HG03135 (cell line): ENCODE measurements around the gene RAI14.

Experiments
- ATAC-seq: cut with Tn5 transposase; IDR thresholded peaks from one replicate; pipeline ENCODE4 v1.9.1; 2021; ENCODE audit warnings: mild to moderate bottlenecking, moderate library complexity; ENCODE audit not compliant: unreplicated experiment

RAI14 gene

DNA sequence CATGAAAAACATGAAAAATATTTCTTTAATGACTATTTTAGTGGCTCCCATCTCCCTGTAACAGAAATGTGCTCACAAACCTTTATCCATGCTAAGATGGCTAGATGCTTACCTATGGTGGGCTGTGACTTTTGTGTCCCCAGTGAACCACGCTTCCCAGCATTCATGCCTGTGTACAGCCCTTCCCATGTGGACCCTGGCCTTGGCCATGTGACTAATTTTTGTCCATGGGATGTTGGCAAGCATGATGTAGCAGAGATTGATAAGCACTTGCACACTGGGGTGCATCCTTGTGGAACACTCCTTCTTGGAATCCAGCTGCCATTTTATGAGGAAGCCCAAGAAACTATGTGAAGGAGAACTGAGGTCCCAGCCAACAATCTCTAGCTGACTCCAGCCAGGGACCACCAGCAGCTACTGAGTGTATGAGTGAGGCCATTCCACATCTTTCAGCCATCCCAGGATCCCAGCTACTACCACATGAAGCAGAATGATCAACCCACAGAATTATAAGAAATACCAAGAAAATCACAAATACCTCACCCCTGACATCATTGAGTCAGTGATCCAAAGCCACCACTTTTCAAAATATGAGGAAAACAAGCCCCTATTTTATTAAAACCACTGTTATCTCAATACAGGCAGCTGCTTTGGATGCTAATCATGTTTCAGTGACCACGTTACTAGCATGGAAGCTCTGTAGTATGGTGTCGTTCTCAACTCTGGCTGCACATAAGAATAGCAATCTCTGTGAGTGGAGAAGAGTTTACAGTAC, 16.1 kb upstream of the RAI14 start:
- ATAC-seq = no peak

DNA sequence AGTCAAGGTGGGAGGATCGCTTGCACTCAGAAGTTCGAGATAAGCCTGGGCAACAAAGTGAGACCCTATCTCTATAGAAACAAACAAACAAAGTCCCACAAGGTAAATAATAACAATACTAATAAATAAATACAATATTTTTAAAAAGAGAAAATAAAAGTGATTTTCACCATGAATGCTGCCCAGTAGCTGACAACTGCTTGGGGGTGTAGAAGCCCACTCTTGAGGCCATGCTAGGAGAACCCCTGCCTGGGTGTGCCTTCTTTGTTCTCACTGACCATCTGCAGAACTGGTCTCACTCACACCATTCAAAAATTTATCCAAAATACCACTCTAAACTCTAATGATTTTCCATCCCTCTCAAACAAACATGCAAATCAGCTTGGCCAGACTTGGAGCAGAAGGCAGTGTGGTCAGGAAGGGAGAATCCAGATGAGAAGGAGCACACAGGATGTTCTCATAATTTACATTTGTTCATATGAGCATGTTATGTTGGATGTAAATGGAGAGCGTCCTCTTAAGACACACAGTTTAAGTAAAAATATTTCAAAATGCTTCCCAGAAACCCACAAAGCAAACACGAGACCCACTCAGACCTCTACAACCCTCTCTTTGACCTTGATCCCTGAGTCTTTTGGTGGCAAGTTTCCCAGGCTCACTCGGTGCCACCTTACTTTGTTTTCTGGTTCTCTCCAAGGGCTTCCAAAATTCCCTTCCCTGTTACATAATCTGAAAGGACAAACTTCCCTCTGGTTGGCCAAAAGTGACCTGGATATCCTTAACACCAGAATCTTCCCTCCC, 7.9 kb upstream of the RAI14 start:
- ATAC-seq = no peak

- ATAC-seq = no peak
These were observed 7.3 kb upstream of the RAI14 start for GRCh38 chr5:34648840-34649158.

DNA sequence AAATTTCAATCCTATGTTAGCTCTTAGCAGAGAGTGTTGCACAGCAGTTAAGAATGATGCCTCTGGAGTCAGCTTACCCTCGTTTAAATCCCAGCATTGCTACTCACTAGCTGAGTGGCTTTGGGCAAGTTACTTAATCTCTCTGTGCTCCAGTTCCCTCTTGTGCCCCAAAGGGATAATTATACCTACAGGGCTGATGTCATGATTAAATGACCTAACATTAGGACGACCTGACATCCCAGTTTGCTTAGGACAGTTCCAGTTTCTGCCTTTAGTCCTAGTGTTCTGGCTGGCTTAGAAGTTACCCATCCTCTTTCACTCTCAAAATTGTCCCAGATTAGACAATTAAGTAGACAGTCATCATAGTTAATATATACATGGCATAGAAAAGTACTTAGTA, 4.3 kb upstream of the RAI14 start:
- no peak for ATAC-seq

DNA sequence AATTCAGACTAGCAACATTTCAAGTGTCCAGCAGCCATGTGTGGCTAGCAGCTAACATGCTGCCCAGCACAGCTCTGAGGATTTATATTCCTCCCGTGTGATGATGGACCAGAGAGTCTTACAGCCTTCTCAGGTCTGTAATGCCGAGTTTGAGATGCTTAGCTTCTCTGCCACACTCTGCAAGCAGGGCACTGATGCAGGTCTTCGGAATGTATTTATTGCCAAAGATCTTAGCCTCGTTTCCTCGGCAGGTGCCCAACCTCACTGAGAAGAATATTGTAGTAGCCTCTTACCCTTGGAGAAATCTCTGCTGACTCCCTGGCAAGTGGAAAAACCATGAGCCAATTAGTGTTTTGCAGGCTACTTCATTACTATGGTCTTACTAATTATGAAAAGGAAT, 3.7 kb upstream of the RAI14 start:
- ATAC-seq = no peak

DNA sequence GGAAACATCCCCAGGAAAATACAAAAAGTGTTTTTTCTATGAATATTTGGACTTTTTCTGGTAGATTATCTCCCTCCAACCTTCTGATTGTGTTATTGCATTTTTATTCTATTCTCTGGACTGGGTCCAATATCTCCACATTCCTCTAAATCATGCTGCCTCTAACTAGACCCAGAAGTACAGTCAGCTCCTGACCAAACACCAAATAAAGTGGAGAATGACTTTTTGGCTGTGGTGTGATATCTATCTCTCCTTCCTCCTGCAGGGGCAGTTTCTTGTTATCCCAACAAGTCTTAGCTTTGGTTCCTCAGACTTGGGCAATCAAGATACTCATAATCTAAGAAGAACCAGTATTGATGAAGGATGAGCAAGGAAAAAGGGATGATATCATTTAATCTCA, 3.2 kb upstream of the RAI14 start:
- no peak for ATAC-seq

DNA sequence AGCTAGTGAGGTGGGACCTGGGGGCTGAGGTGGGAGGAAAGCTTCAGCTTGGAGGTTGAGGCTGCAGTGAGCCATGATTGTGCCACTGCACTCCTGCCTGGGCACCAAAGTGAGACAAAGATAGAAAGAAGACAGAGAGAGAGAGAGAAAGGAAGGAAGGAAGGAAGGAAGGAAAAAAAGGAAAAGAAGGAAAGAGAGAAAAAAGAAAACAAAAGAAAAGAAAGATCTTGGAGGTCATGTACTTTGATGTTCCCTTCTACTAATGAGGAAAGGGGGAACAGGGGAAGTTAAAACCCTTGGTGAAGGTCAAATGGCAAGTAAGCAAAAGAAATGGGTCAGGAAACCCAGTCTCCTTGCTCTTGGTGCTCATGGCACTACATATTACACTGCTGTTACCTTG, 2.4 kb upstream of the RAI14 start:
- ATAC-seq = no peak

- no peak for ATAC-seq
These were observed 655 bp upstream of the RAI14 start for GRCh38 chr5:34655354-34655991.

DNA sequence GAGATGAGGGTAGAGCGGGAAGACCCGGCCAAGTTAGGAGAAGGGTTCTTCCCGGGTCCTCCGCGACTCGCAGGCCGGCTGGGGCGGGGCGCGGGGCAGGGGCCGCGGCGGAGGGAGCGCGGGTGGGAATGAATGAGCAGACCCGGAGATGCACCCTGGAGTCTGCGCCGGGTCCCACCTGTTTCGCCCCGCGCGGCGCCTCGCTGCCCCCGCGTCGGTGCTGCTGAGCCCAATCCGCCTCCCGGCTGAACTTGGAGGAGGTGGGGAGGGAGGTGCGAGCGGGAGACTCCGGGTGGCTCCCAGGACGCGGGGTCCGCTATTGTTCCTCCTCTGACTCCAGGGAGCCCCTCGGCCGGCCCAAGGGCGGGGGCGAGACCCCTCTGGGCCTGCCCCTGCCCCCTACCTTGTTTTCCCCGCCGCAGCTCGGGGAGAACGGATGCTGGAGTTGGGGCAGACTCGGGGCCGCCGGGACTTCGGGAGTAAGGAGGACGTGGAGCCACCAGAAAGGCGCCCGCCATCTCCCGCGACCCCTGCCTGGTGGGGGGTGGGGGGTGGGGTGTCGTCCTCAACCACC, 659 bp downstream of the RAI14 start:
- no peak for ATAC-seq

DNA sequence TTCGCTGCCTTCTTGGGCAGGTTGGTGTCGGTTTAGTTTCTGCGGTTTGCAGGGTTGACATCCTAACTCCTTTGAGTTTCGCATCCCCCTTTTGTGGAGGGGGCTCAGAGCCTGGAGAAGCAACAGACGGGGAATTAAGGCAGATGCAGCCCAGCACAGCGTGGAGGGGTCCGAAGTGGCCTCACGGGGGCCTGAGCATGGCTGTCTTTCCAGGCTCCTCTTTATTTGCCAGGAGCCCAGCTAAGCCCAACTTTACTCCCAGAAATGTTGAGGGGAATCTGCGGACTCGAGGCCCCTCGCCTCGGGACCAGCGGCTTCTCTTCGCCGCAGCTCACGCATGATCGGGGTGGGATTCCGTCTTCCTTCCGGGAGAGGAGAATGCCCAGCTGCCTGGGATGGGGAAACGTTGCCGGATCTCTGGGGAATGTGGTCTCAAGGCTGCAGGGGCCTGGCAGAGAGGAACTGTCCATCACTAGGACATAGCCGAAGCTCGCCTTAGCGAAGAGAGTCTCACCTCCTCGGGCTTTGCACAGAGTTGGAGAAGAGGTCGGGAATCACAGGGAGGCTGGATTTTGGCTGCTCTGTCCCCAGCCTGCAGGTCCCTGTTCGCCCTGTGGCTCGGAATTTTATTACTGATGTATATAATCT, 1.3 kb downstream of the RAI14 start:
- no peak for ATAC-seq

DNA sequence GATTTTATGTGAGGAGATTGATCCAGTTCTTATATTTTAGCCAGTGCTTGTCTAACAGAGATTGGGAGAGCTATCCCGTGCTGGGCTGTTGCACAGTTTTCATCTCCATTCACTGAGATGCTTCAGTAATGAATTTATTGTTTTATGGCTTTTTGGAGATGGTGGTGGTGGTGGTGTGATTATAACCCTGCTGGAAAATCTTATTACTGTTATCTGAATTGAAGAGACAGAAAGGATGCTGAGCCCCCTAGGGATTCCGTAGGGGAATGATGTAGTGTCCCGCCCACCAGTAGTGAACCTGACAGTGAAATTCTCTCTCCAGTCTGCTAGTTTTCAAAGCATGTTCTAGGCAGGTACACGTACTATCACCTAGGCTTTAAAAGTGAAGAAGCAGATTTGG, 1.9 kb downstream of the RAI14 start:
- no peak for ATAC-seq

GRCh38 chr5:34659168-34659567, 3.0 kb downstream of the RAI14 start:
- ATAC-seq = no peak

DNA sequence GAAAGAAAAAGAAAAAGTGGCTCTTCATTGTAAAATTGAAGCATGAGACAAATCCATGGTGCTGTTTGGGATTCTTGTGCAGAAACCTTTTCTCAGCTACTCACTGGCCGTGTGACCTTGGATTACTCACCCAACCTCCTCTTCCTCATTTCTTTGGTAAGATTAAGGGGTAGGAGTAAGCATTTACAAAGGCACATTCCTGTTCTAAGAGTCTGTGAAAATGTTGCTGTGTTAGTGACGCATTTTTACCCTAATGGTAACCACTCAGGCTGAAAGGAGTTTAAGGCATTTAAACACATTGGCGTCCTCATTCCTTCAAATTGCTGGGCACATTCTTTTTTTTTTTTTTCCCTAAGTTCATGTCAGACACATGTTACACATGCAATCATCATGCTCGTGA, 4.3 kb downstream of the RAI14 start:
- ATAC-seq = no peak

GRCh38 chr5:34663771-34664496, 7.8 kb downstream of the RAI14 start:
- no peak for ATAC-seq

- no peak for ATAC-seq
These were observed 10.4 kb downstream of the RAI14 start for GRCh38 chr5:34666392-34667080.

DNA sequence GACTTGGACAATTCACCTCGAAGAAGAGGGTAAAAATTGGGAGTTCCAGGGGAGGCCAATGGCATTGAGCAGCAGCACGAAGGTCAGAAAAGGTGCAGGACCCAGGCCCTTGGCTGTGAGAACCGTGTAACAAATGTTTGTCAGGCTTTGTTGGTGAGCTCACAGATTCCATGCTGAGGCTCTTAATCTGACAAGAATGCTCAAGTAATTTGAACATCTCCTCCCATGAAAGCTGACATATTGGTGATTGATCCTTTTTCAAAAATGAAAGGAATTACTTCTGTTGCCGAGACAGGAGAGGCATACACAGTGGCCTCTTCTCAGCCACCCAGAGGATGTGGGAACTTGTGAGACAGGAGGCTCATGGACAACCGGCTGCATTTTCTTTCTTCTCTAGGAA, 11.6 kb downstream of the RAI14 start:
- ATAC-seq = no peak

GRCh38 chr5:34669931-34670516, 13.9 kb downstream of the RAI14 start:
- no peak for ATAC-seq

DNA sequence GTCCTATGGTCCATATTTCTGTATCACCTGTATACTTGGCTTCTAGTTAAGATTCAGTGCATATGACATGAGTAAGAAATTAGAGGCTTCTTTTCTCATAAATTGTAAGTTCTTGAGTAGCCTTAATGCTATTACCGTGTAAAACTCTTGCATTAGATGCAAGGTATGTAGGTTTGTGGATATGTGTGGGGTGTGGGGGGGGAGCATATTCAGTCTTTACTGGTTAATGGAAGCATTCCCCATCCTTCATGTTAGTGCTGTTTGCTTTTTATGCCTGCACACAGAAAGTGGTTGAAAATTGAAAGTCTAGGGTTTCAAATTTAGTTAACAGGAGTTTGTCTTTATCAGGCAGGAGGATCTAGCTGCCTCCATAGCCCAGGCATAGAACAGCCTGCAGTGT, 16.1 kb downstream of the RAI14 start:
- no peak for ATAC-seq

GRCh38 chr5:34673463-34674125, 17.5 kb downstream of the RAI14 start:
- ATAC-seq = no peak
